ENCODE measurements around the gene IQCB1. TPM values are rescaled to one million over a fixed set of nuclear protein-coding genes. Genes with fewer than 3 reads are reported as not detected.
A peak's percentile ranks its signal among the peaks of the same experiment; 100 is the strongest.
"Not testable (repeated sequence)": the region's sequence is repeated elsewhere in the genome, so short reads cannot be mapped to it uniquely, and the experiment has no call there.

IQCB1 gene
- total RNA-seq: 43.4 and 44.0 TPM in 2 replicates

DNA sequence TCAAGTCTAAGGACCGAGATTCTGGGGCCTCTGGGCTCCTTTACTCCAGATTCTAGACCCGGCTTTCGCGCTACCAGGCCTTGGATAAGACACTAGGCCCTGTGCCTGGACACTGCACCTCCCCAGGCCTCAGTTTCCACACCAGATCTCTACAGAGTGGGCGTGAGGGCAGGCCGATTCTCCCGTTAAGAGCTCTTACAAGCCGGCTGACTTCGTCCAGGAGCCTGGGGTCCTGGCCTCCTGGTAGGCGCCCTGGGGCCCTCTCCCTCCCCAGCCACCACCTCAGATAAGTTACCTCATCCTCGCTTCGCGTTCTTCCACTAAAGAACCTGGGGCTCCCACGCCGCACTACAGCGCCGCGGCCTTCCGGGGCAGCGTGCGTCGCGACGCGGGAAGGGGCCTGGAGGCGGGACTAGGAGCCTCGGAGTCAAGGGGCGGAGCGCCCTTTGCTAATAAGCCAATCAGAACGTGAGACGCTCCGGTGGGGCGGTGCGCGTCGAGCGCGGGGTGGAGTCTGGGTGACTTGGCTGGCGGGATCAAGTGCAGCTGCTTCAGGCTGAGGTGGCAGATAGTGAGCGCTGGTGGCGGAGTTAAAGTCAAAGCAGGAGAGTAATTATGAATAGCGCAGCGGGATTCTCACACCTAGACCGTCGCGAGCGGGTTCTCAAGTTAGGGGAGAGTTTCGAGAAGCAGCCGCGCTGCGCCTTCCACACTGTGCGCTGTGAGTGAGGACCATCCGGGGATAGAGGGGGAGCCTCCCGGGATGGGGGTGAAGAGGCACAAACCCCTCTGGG is at the start of gene IQCB1, which contains the start of gene EAF2:
IQCB1 (minus strand) TSS at position 390 of the 794 bp plus-strand sequence. CDS start 6,100 bp downstream, outside the sequence.
EAF2 (plus strand) TSS at position 539 of the 794 bp plus-strand sequence; CDS start at position 616, 77 bp downstream.
- peaks cover 61% of the 10 kb centered on the region for H3K4me1 Mint-ChIP-seq (ENCODE audit: low read depth)
- H3K36me3 Mint-ChIP-seq (ENCODE audit: low read depth): peaks cover 64% of the 10 kb centered on the region
- intact Hi-C loops (cut with micrococcal nuclease): loop anchor here (1.0 to 10.0 kb wide), 6 partner anchors 86 to 550 kb away; partner anchors contain the start of genes FAM162A, GOLGB1 and MIX23

GRCh38 chr3:121883507-121883906 is 48.6 kb upstream of the IQCB1 start:
- Mint-ChIP-seq H3K27ac (no peak overlapping the region), H3K27me3 (ENCODE audit: low read depth) (no peaks in the 10 kb centered on the region), H3K36me3 (ENCODE audit: low read depth) (peaks cover 23% of the 10 kb centered on the region), H3K9me3 (no peaks in the 10 kb centered on the region), H3K4me1 (ENCODE audit: low read depth) (peaks cover 4% of the 10 kb centered on the region), H3K4me3 (ENCODE audit: low read depth) (no peak overlapping the region)
- intact Hi-C loops (cut with micrococcal nuclease): loop anchor here (1.0 to 5.0 kb wide), 3 partner anchors 209 to 375 kb away; partner anchors contain the start of gene POLQ
- DNase-seq (ENCODE audit: low spot score): no peak

More for the DNA sequence above, at the start of gene IQCB1, which contains the start of gene EAF2:
- Mint-ChIP-seq H3K9me3 (no peaks in the 10 kb centered on the region), H3K27me3 (ENCODE audit: low read depth) (no peaks in the 10 kb centered on the region), H3K27ac (peak within 1 kb of the TSS; percentile 97), H3K4me3 (ENCODE audit: low read depth) (peak within 1 kb of the TSS; percentile 98)
- peak; percentile 96 for DNase-seq (ENCODE audit: low spot score)

DNA sequence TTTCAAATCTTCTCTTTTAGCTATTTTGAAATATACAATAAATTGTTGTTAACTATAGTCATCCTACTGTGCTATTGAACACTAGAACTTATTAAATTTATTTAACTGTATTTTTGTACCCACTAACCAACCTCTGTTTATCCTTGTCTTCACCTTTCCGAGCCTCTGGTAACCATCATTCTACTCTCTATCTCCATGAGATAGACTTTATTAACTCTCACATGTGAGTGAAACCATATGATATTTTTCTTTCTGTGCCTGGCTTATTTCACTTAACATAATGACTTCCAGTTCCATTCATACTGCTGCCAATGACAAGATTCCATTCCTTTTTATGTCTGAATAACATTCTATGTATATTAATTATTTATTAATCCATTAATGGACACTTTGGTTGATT is 43.6 kb upstream of the IQCB1 start:
- Mint-ChIP-seq H3K9me3 (no peaks in the 10 kb centered on the region), H3K27me3 (ENCODE audit: low read depth) (no peaks in the 10 kb centered on the region), H3K4me3 (ENCODE audit: low read depth) (no peak overlapping the region), H3K27ac (no peak overlapping the region), H3K36me3 (ENCODE audit: low read depth) (peaks cover 28% of the 10 kb centered on the region), H3K4me1 (ENCODE audit: low read depth) (peaks cover under 1% of the 10 kb centered on the region)
- intact Hi-C loops (cut with micrococcal nuclease): no loop called here
- DNase-seq (ENCODE audit: low spot score): no peak

DNA sequence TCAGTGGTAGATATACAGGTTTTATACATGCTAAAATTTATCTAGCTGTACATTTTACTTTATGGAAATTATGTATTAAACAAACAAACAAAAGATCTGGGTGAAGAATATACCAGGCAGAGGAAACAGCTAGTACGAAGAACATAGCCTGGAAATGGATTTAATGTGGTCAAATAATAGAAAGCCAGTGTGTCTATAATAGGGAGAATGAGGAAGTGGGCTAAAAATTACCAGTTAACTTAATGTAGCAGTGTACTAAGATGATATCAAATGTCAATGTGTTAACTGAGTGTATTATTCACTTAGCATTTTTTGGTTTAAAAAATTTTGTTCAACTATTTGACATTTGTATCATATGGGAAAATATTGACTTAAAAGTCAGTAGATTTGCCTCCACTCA is 36.6 kb upstream of the IQCB1 start:
- H3K9me3 Mint-ChIP-seq: no peaks in the 10 kb centered on the region
- no peak for DNase-seq (ENCODE audit: low spot score)
- no peak overlapping the region for H3K4me3 Mint-ChIP-seq (ENCODE audit: low read depth)
- intact Hi-C loops (cut with micrococcal nuclease): no loop called here
- H3K36me3 Mint-ChIP-seq (ENCODE audit: low read depth): peaks cover 26% of the 10 kb centered on the region
- no peak overlapping the region for H3K27ac Mint-ChIP-seq
- H3K27me3 Mint-ChIP-seq (ENCODE audit: low read depth): no peaks in the 10 kb centered on the region
- H3K4me1 Mint-ChIP-seq (ENCODE audit: low read depth): peaks cover 4% of the 10 kb centered on the region

GRCh38 chr3:121870717-121871116 is 35.9 kb upstream of the IQCB1 start:
- Mint-ChIP-seq H3K4me3 (ENCODE audit: low read depth) (no peak overlapping the region), H3K9me3 (no peaks in the 10 kb centered on the region), H3K36me3 (ENCODE audit: low read depth) (peaks cover 33% of the 10 kb centered on the region), H3K27me3 (ENCODE audit: low read depth) (no peaks in the 10 kb centered on the region), H3K27ac (no peak overlapping the region), H3K4me1 (ENCODE audit: low read depth) (peaks cover 4% of the 10 kb centered on the region)
- intact Hi-C loops (cut with micrococcal nuclease): no loop called here
- DNase-seq (ENCODE audit: low spot score): no peak

DNA sequence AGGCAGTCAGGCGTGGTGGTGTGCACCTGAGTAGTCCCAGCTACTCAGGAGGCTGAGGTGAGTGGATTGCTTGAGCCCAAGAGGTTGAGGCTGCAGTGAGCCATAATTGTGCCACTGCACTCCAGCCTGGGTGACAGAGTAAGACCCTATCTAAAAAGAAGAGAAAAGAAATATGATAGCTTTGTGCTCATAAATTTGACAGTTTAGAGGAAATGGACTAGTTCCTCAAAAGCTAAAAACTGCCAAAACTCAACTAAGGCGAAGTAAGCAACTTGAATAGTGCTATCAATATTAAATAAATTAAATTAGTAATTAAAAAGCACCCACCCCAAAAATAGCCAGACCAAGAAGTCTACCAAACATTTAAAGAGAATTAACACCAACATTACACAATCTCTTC is 34.9 kb upstream of the IQCB1 start:
- DNase-seq (ENCODE audit: low spot score): no peak
- intact Hi-C loops (cut with micrococcal nuclease): no loop called here
- Mint-ChIP-seq H3K27ac (no peak overlapping the region), H3K36me3 (ENCODE audit: low read depth) (peaks cover 28% of the 10 kb centered on the region), H3K27me3 (ENCODE audit: low read depth) (no peaks in the 10 kb centered on the region), H3K4me3 (ENCODE audit: low read depth) (no peak overlapping the region), H3K4me1 (ENCODE audit: low read depth) (peaks cover 4% of the 10 kb centered on the region), H3K9me3 (no peaks in the 10 kb centered on the region)

DNA sequence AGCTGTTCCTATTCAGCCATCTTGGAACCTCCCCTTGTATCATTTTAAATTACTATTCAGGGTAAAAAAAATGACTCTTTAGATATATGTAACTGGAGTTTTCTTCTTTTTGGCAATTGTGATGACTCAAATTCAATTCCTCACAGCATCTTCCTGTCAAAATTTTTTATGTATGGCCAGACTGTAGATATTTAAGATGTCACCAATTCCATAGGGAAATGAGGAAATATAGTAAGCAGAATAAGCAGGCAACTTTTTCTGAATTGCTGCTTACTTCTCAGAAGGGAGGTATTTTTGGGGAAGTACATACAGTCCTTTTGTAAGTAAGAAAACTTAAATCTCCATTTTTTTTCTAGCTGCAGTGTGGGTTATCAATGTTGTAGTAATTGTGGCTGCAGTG is 28.9 kb upstream of the IQCB1 start:
- Mint-ChIP-seq H3K36me3 (ENCODE audit: low read depth) (peaks cover 58% of the 10 kb centered on the region), H3K27me3 (ENCODE audit: low read depth) (no peaks in the 10 kb centered on the region)

DNA sequence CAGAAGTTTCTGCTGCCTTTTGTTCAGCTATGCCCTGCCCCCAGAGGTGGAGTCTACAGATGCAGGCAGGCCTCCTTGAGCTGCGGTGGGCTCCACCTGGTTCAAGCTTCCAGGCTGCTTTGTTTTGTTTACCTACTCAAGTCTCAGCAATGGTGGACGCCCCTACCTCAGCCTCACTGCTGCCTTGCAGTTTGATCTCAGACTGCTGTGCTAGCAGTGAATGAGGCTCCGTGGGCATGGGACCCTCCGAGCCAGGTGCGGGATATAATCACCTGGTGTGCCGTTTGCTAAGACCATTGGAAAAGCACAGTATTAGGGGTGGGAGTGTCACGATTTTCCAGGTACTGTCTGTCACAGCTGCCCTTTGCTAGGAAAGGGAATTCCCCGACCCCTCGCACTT is 28.4 kb upstream of the IQCB1 start:
- H3K36me3 Mint-ChIP-seq (ENCODE audit: low read depth): peaks cover 60% of the 10 kb centered on the region

More for the DNA sequence above, 28.9 kb upstream of the IQCB1 start:
- DNase-seq (ENCODE audit: low spot score): no peak
- no peaks in the 10 kb centered on the region for H3K4me1 Mint-ChIP-seq (ENCODE audit: low read depth)
- H3K27ac Mint-ChIP-seq: no peak overlapping the region
- no peak overlapping the region for H3K4me3 Mint-ChIP-seq (ENCODE audit: low read depth)
- intact Hi-C loops (cut with micrococcal nuclease): no loop called here
- no peaks in the 10 kb centered on the region for H3K9me3 Mint-ChIP-seq

GRCh38 chr3:121857778-121858177 is 22.9 kb upstream of the IQCB1 start:
- H3K4me3 Mint-ChIP-seq (ENCODE audit: low read depth); H3K4me1 Mint-ChIP-seq (ENCODE audit: low read depth); H3K9me3 Mint-ChIP-seq; DNase-seq (ENCODE audit: low spot score); intact Hi-C loops (cut with micrococcal nuclease); H3K27me3 Mint-ChIP-seq (ENCODE audit: low read depth); H3K27ac Mint-ChIP-seq: not testable (repeated sequence)
- H3K36me3 Mint-ChIP-seq (ENCODE audit: low read depth): peaks cover 68% of the 10 kb centered on the region

More for the DNA sequence above, 28.4 kb upstream of the IQCB1 start:
- H3K27ac Mint-ChIP-seq; intact Hi-C loops (cut with micrococcal nuclease); H3K4me3 Mint-ChIP-seq (ENCODE audit: low read depth); H3K4me1 Mint-ChIP-seq (ENCODE audit: low read depth); H3K9me3 Mint-ChIP-seq; H3K27me3 Mint-ChIP-seq (ENCODE audit: low read depth); DNase-seq (ENCODE audit: low spot score): not testable (repeated sequence)

DNA sequence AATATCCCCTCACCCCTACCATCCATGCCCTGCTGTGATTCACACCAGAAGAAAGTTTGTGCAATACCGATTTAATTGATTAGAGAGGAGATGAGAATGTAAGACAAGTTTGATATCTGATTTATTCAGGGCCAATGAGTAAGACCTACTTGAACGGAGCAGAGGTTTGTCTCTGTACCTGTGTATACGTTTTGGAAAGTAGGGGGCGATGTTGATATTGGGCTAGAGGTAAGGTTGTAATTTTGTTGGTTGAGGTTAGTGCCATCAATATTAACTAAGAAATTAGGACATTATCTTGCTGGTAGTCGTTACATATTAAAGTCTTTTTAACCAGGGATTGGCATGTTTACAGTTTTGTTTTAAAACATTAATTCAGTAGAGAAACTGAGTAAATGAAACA is 20.7 kb upstream of the IQCB1 start:
- H3K9me3 Mint-ChIP-seq: no peaks in the 10 kb centered on the region
- DNase-seq (ENCODE audit: low spot score): no peak
- H3K4me1 Mint-ChIP-seq (ENCODE audit: low read depth): peaks cover 3% of the 10 kb centered on the region
- intact Hi-C loops (cut with micrococcal nuclease): no loop called here
- no peak overlapping the region for H3K4me3 Mint-ChIP-seq (ENCODE audit: low read depth)
- H3K27ac Mint-ChIP-seq: no peak overlapping the region
- peaks cover 55% of the 10 kb centered on the region for H3K36me3 Mint-ChIP-seq (ENCODE audit: low read depth)
- no peaks in the 10 kb centered on the region for H3K27me3 Mint-ChIP-seq (ENCODE audit: low read depth)

DNA sequence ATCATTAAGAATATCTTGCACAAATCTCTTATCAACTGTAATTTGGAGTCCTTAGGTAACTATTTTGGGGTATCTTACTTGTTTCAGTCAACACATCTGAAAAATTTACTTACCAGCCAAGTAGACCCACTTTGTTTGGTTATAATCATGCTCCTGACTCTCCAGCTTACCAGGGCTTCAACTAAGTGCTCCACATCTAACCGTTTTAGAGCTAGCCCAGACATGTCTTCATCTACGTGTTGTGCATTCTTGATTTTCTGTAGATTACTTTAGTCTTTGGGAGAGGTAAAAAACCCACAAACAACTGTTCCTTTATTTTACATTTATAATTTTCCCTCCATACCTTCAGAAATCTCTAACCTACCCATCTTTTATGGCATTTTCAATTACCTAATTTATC is 17.4 kb upstream of the IQCB1 start:
- no peak overlapping the region for H3K4me3 Mint-ChIP-seq (ENCODE audit: low read depth)
- DNase-seq (ENCODE audit: low spot score): no peak
- intact Hi-C loops (cut with micrococcal nuclease): no loop called here
- no peaks in the 10 kb centered on the region for H3K9me3 Mint-ChIP-seq
- H3K4me1 Mint-ChIP-seq (ENCODE audit: low read depth): peaks cover 9% of the 10 kb centered on the region
- H3K36me3 Mint-ChIP-seq (ENCODE audit: low read depth): peaks cover 37% of the 10 kb centered on the region
- H3K27ac Mint-ChIP-seq: no peak overlapping the region
- no peaks in the 10 kb centered on the region for H3K27me3 Mint-ChIP-seq (ENCODE audit: low read depth)

DNA sequence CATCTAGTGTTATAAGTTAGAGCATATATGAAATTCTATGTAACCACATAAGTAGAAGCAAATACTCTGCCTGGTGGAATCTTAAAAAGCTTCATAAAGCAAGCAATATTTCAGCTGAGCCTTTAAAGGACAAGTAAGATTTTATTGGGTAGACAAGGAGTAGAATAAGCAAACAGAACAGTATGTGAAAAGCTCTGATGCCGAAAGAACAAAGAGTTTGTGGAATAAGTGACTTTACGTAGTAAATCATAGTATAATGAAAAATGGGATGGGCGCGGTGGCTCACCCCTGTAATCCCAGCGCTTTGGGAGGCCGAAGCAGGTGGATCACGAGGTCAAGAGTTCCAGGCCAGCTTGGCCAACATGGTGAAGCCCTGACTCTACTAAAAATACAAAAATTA is 10.0 kb upstream of the IQCB1 start:
- Mint-ChIP-seq H3K27me3 (ENCODE audit: low read depth) (no peaks in the 10 kb centered on the region), H3K9me3 (no peaks in the 10 kb centered on the region), H3K27ac (no peak overlapping the region), H3K4me1 (ENCODE audit: low read depth) (peaks cover 12% of the 10 kb centered on the region), H3K36me3 (ENCODE audit: low read depth) (peaks cover 41% of the 10 kb centered on the region), H3K4me3 (ENCODE audit: low read depth) (no peak overlapping the region)
- DNase-seq (ENCODE audit: low spot score): no peak
- intact Hi-C loops (cut with micrococcal nuclease): no loop called here

- Mint-ChIP-seq H3K27me3 (ENCODE audit: low read depth) (no peaks in the 10 kb centered on the region), H3K4me3 (ENCODE audit: low read depth) (no peak overlapping the region), H3K27ac (no peak overlapping the region), H3K4me1 (ENCODE audit: low read depth) (peaks cover 35% of the 10 kb centered on the region), H3K9me3 (no peaks in the 10 kb centered on the region), H3K36me3 (ENCODE audit: low read depth) (peaks cover 31% of the 10 kb centered on the region)
- intact Hi-C loops (cut with micrococcal nuclease): loop anchor here (5.0 to 10.0 kb wide), 3 partner anchors 188 to 545 kb away; partner anchors contain the start of genes FAM162A and MIX23
- DNase-seq (ENCODE audit: low spot score): no peak
These were observed 5.1 kb upstream of the IQCB1 start for GRCh38 chr3:121839962-121840361.
